B cell (primary cell): ENCODE measurements around the gene CCDC177. TPM values are rescaled to one million over a fixed set of nuclear protein-coding genes. Genes with fewer than 3 reads are reported as not detected.

ENCODE experiments used
- ATAC-seq: fragments of 200-7000 bp; cut with Tn5 transposase; one replicate; pipeline ENCODE4 v1.10.0; 2021; ENCODE audit warnings: low read depth, mild to moderate bottlenecking, moderate number of reproducible peaks, moderate library complexity
- CTCF ChIA-PET: fragments of 350-600 bp; sonication (Branson Sonifier 250); formaldehyde crosslinking; loops from one replicate; lab custom pipeline; 2021; ENCODE audit warnings: antibody characterized with exemption, inconsistent platforms; lab: Charles Lee
- POLR2A ChIA-PET: fragments of 350-600 bp; sonication (Branson Sonifier 250); formaldehyde crosslinking; loops from one replicate; lab custom pipeline; 2021; ENCODE audit warnings: antibody characterized with exemption; lab: Charles Lee
- DNase-seq: peaks from one replicate; pipeline ENCODE4 v3.0.0; 2013
- H2AFZ ChIP-seq: 2 replicates; pipeline ENCODE4 v1.6.1; 2012; ENCODE audit warnings: mild to moderate bottlenecking, low read depth, low read length; ENCODE audit not compliant: insufficient read depth, poor library complexity, severe bottlenecking
- H3K27ac ChIP-seq, 2 donors: 1 replicate in 1 of 2; 2 replicates in 1 of 2; pipeline ENCODE4 v1.5.1; 2012 to 2013; ENCODE audit warnings: low read length in 2 of 2, mild to moderate bottlenecking in 2 of 2, moderate library complexity in 1 of 2
- H3K27me3 ChIP-seq, 4 experiments: fragments of 200-600 bp in 1 of 4; sonication (generic) in 1 of 4; replicated peaks in 1 of 4; 1 replicate in 2 of 4; 2 replicates in 2 of 4; pipeline versions ENCODE4 v1.6.1 to v1.7.0; 2013 to 2016; ENCODE audit warnings: low read length in 3 of 4, mild to moderate bottlenecking in 2 of 4, mixed read lengths in 1 of 4, moderate library complexity in 1 of 4; ENCODE audit not compliant: insufficient read depth in 4 of 4, control insufficient read depth in 3 of 4; ENCODE audit errors: control extremely low read depth in 1 of 4
- H3K36me3 ChIP-seq, 2 experiments: replicated peaks in 1 of 2; 1 replicate in 1 of 2; 2 replicates in 1 of 2; pipeline versions ENCODE4 v1.6.1 to v1.7.1; 2013; ENCODE audit warnings: low read length in 1 of 2; ENCODE audit not compliant: insufficient read depth in 2 of 2, control insufficient read depth in 1 of 2; ENCODE audit errors: control extremely low read depth in 1 of 2, extremely low read depth in 1 of 2
- H3K4me1 ChIP-seq, 2 donors: fragments of 200-600 bp in 1 of 2; sonication (generic) in 1 of 2; 1 replicate in 1 of 2; 2 replicates in 1 of 2; pipeline versions ENCODE4 v1.5.1 to v1.6.1; 2013 to 2017; ENCODE audit warnings: low read length in 2 of 2; ENCODE audit not compliant: control insufficient read depth in 2 of 2, insufficient read depth in 2 of 2
- H3K4me2 ChIP-seq: replicated peaks from 2 replicates; pipeline ENCODE3; 2012; ENCODE audit warnings: mild to moderate bottlenecking, low read depth, low read length; ENCODE audit not compliant: poor library complexity, severe bottlenecking
- H3K4me3 ChIP-seq, 5 experiments: fragments of 200-600 bp in 1 of 5; sonication (generic) in 1 of 5; 1 replicate in 3 of 5; 2 replicates in 2 of 5; pipeline versions ENCODE4 v1.5.1 to v1.7.0; 2011 to 2016; ENCODE audit warnings: low read length in 4 of 5, mild to moderate bottlenecking in 4 of 5, low read depth in 2 of 5, control low read depth in 1 of 5, moderate library complexity in 1 of 5; ENCODE audit not compliant: insufficient read depth in 1 of 5; ENCODE audit errors: control extremely low read depth in 1 of 5, extremely low read depth in 1 of 5
- H3K79me2 ChIP-seq: fragments of 200-600 bp; sonication (generic); one replicate; pipeline ENCODE4 v1.6.0; 2016; ENCODE audit warnings: low read length; ENCODE audit not compliant: control insufficient read depth, insufficient read depth
- H3K9ac ChIP-seq: fragments of 200-600 bp; sonication (generic); 2 replicates; pipeline ENCODE4 v1.6.1; 2017; ENCODE audit warnings: mild to moderate bottlenecking, low read length, moderate library complexity
- H3K9me3 ChIP-seq, 3 donors: one replicate each; pipeline versions ENCODE4 v1.6.1 to v1.7.1; 2013; ENCODE audit warnings: low read length in 2 of 3; ENCODE audit not compliant: control insufficient read depth in 2 of 3, insufficient read depth in 1 of 3; ENCODE audit errors: control extremely low read depth in 1 of 3
- H4K20me1 ChIP-seq: 2 replicates; pipeline ENCODE4 v1.6.0; 2012; ENCODE audit warnings: mild to moderate bottlenecking, low read length; ENCODE audit not compliant: insufficient read depth, control insufficient read depth, poor library complexity, severe bottlenecking
- H3K27ac Mint-ChIP-seq: one replicate; pipeline ENCODE4 v1.8.0; 2021; ENCODE audit warnings: mixed read lengths
- H3K27me3 Mint-ChIP-seq: one replicate; pipeline ENCODE4 v1.8.0; 2021; ENCODE audit warnings: mixed read lengths
- H3K4me1 Mint-ChIP-seq: one replicate; pipeline ENCODE4 v1.8.0; 2021; ENCODE audit warnings: mixed read lengths
- H3K4me3 Mint-ChIP-seq: one replicate; pipeline ENCODE4 v1.8.0; 2021; ENCODE audit warnings: mixed read lengths
- H3K9me3 Mint-ChIP-seq: one replicate; pipeline ENCODE4 v1.8.0; 2022; ENCODE audit warnings: mixed read lengths; ENCODE audit not compliant: insufficient read depth
- EZH2 ChIP-seq: IDR thresholded peaks from 2 replicates; pipeline ENCODE4 v1.6.1; 2012; ENCODE audit warnings: borderline replicate concordance, low read depth, mild to moderate bottlenecking, moderate library complexity, low read length; ENCODE audit not compliant: insufficient read depth, poor library complexity, severe bottlenecking
- WGBS: methylation state at CpG from one replicate; pipeline ENCODE4 v1.1.5; 2013; ENCODE audit warnings: missing lambda C conversion rate; ENCODE audit not compliant: insufficient coverage; 5-methylcytosine and 5-hydroxymethylcytosine counted together
- intact Hi-C: fragments of 100-400 bp; cut with micrococcal nuclease; formaldehyde crosslinking; loops from one replicate; pipeline ENCODE4 v1.10.0; 2022
- polyA plus RNA-seq: library from polyadenylated mRNA; depleted of rRNA; stranded (reverse); fragments of >200 nt; gene quantifications from 2 replicates; pipeline ENCODE4 v1.2.3, GENCODE V29; 2012
- total RNA-seq, 2 donors: library from RNA; stranded (reverse); fragments of 120-200 nt in 1 of 2; gene quantifications; 1 replicate in 1 of 2; 2 replicates in 1 of 2; pipeline versions ENCODE4 v1.2.3 to v1.2.4, GENCODE V29; 2013 to 2022
- TF ChIP-seq, protein P1 (sequence below): fragments of 200-600 bp; IDR thresholded peaks from one replicate; pipeline ENCODE4 v1.8.0; 2022; ENCODE audit warnings: antibody characterized with exemption, mild to moderate bottlenecking

The CCDC177 gene
- total and polyA plus RNA-seq, 2 donors (not counting 1 experiment from before 2014, with no cell fraction given): not detected

DNA sequence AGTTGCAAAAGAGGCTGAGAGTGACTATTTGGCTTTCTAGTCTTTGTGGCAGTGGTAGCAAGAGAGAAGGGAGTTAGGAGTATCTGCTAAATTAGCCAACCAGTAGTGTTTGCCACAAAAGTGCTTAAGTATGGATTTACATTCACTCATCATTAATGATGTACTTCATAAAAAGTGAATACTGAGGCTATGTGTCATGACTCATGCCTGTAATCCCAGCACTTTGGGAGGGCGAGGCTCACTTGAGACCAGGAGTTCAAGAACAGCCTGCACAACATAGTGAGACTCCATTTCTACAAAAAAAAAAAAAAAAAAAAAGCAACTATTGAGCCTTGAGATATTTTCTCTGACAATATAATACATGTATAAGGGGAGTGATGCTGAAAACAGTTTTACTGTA is 36.8 kb downstream of the CCDC177 start:
- DNase-seq (no peak), ATAC-seq (no peak)
- Histone ChIP-seq H3K27me3 (peaks cover 0 to 15% (median 3%) of the 10 kb centered on the region in 4 experiments), H3K9me3 (no peaks in the 10 kb centered on the region), H3K27ac (no peak overlapping the region), H3K9ac (no peak overlapping the region), H3K4me3 (no peak overlapping the region), H3K36me3 (no peaks in the 10 kb centered on the region), H2AFZ (no peak overlapping the region), H4K20me1 (no peaks in the 10 kb centered on the region), H3K4me2 (no peak overlapping the region), H3K79me2 (no peaks in the 10 kb centered on the region), H3K4me1 (no peaks in the 10 kb centered on the region)
- peaks cover 39% of the 10 kb centered on the region for H3K27me3 Mint-ChIP-seq
- no peaks in the 10 kb centered on the region for H3K9me3 Mint-ChIP-seq
- no peaks in the 10 kb centered on the region for H3K4me1 Mint-ChIP-seq
- no peak overlapping the region for H3K27ac Mint-ChIP-seq
- CTCF ChIA-PET: no interaction called here
- intact Hi-C loops: no loop called here
- no peak overlapping the region for H3K4me3 Mint-ChIP-seq
- POLR2A ChIA-PET: interaction anchor here (0.7 kb wide), 1 partner anchor 39 kb away, joined by 3 read pairs; no protein-coding TSS in a partner anchor
- TF ChIP-seq, protein P1, sequence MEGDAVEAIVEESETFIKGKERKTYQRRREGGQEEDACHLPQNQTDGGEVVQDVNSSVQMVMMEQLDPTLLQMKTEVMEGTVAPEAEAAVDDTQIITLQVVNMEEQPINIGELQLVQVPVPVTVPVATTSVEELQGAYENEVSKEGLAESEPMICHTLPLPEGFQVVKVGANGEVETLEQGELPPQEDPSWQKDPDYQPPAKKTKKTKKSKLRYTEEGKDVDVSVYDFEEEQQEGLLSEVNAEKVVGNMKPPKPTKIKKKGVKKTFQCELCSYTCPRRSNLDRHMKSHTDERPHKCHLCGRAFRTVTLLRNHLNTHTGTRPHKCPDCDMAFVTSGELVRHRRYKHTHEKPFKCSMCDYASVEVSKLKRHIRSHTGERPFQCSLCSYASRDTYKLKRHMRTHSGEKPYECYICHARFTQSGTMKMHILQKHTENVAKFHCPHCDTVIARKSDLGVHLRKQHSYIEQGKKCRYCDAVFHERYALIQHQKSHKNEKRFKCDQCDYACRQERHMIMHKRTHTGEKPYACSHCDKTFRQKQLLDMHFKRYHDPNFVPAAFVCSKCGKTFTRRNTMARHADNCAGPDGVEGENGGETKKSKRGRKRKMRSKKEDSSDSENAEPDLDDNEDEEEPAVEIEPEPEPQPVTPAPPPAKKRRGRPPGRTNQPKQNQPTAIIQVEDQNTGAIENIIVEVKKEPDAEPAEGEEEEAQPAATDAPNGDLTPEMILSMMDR: no peak
- no peak for TF ChIP-seq EZH2
- no CpG with 5 or more reads among the region's 1 CpG for WGBS

DNA sequence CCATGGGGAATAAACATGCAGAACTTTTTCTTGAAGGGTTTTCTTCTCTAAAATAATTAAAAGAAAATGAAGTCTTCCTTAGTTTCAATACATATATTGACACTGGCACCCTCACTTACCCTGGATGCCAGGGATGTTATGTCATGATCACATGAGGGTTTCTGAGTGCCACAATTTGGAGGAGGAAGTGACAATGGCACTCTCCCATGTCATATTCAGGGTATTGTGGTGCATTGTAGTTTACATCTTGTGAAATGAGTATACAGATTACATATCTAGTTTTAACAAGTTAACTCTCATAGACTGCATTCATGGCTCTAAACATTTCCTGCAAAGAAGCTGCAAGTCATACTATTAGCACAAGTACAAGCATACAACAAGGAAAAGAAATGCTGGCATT is 37.7 kb downstream of the CCDC177 start:
- Histone ChIP-seq H4K20me1 (no peaks in the 10 kb centered on the region), H3K4me2 (no peak overlapping the region), H3K9ac (no peak overlapping the region), H3K79me2 (no peaks in the 10 kb centered on the region), H3K36me3 (no peaks in the 10 kb centered on the region), H3K4me1 (no peaks in the 10 kb centered on the region), H3K27me3 (peaks cover 0 to 15% (median 3%) of the 10 kb centered on the region in 4 experiments), H3K4me3 (no peak overlapping the region), H3K27ac (no peak overlapping the region), H2AFZ (no peak overlapping the region), H3K9me3 (no peaks in the 10 kb centered on the region)
- ChIA-PET CTCF (no interaction called here), POLR2A (no interaction called here)
- intact Hi-C loops: no loop called here
- DNase-seq (no peak), ATAC-seq (no peak)
- TF ChIP-seq, protein P1: no peak
- H3K9me3 Mint-ChIP-seq: no peaks in the 10 kb centered on the region
- H3K4me3 Mint-ChIP-seq: no peak overlapping the region
- H3K27me3 Mint-ChIP-seq: peaks cover 38% of the 10 kb centered on the region
- H3K4me1 Mint-ChIP-seq: no peaks in the 10 kb centered on the region
- H3K27ac Mint-ChIP-seq: no peak overlapping the region
